AG09319 (cell line): ENCODE data around the gene CYFIP2.

Source experiments
- DNase-seq: peaks from one replicate; pipeline ENCODE4 v3.0.0-alpha.2; 2010; ENCODE audit warnings: low read depth; ENCODE audit errors: extremely low read depth
- TF ChIP-seq, protein P1 (sequence below): IDR thresholded peaks from 2 replicates; pipeline ENCODE4 v1.5.1; 2011; ENCODE audit warnings: low read depth, mild to moderate bottlenecking, inconsistent platforms, low read length, moderate library complexity

The CYFIP2 gene

DNA sequence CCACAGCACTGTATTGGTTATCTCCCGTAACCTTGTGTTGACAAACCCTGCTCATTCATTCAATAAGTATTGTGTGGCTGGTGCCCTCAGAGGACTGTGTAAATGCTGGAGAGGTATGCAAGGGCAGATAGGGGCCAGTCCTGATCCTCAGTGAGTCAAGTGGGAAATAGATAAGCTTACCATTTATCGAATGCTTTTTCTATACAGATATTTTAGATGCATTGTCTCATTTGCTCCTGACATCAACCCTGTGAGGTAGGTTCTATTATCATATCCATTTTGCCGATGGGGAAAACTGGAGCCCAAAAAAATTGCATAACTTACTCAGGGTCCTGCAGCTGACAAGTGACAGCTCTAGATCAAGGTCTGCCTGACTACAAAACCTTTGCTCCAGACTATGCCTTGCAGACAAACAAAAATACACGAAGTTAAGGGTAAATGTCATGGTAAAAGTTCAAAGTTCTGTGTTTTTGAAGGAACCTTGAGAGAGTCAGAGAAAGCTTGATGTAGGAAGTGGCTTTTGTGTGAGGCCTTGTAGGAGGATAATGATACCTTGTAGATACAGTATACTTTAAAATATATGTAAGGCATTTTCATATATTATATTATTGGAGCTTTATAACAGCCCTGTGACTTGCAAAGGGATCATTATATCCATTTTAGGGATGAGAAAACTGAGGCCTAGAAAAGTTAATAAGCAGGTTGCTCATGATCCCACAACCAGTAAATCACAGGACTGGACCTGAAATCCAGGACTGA is 22.7 kb downstream of the CYFIP2 start:
- TF ChIP-seq, protein P1, sequence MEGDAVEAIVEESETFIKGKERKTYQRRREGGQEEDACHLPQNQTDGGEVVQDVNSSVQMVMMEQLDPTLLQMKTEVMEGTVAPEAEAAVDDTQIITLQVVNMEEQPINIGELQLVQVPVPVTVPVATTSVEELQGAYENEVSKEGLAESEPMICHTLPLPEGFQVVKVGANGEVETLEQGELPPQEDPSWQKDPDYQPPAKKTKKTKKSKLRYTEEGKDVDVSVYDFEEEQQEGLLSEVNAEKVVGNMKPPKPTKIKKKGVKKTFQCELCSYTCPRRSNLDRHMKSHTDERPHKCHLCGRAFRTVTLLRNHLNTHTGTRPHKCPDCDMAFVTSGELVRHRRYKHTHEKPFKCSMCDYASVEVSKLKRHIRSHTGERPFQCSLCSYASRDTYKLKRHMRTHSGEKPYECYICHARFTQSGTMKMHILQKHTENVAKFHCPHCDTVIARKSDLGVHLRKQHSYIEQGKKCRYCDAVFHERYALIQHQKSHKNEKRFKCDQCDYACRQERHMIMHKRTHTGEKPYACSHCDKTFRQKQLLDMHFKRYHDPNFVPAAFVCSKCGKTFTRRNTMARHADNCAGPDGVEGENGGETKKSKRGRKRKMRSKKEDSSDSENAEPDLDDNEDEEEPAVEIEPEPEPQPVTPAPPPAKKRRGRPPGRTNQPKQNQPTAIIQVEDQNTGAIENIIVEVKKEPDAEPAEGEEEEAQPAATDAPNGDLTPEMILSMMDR = no peak

DNA sequence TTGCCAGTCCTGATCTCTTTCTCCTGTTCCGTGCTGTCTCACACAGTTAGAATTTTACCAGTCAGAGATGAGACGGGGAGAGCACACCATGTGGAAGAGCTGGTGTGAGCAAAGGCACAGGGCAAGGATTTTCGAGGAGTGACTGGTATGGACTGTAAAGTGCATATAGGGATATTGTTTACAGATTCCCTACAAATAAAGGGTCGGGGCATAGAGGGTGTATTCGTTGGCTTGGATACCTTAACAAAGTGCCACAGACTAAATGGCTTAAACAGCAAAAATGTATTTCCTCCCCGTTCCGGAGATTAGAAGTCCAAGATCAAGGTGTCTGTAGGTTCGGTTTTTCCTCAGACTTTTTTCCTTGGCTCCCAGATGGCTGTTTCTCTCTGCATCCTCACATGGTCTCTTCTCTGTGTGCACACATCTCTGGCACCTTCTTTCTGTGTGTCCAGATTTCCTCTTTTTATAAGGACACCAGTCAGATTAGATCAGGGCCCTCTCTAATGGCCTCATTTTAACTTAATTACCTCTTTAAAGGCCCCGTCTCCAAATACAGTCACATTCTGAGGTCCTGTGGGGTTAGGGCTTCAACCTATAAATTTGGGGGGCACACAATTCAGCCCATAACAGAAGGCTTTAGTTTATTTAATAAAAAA is 23.4 kb downstream of the CYFIP2 start:
- TF ChIP-seq, protein P1 = no peak
- no peak for DNase-seq

More for the DNA sequence above, 22.7 kb downstream of the CYFIP2 start:
- no peak for DNase-seq

DNA sequence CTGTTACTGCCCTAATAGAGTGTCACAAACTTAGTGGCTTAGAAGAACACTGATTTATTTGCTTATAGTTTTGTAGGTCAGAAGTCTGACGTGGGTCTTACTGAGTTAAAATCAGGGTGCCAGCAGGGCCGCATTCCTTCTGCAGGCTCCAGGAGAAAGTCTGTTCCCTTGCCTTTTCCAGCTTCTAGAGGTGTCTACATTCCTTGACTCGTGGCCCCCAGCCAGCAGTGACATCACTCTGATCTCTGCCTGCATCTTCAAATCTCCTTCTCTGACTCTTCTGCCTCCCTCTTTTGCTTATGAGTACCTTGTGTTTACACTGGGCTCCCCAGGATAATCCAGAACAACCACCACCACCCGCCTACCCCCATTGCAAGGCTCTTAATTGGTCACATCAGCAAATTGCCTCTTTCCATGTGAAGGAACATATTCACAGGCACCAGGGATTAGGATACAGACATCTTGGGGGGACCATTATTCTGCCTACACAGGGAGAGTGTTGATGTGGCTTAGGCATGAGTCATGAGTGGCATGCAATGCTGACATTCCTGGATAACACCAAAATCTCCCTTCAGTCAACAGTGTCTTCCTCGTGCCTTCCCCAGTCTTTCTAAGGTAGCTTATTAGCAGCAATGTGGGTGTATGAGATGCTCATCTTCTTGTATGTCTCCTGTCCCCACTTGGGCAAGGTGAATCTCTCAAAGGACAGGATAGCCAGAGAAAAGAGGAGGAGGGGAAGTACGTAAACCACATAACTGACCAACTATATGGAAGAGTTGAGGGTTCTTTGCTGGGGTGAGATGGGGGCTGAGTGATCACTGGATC is 24.4 kb downstream of the CYFIP2 start:
- TF ChIP-seq, protein P1 = no peak
- DNase-seq = no peak

DNA sequence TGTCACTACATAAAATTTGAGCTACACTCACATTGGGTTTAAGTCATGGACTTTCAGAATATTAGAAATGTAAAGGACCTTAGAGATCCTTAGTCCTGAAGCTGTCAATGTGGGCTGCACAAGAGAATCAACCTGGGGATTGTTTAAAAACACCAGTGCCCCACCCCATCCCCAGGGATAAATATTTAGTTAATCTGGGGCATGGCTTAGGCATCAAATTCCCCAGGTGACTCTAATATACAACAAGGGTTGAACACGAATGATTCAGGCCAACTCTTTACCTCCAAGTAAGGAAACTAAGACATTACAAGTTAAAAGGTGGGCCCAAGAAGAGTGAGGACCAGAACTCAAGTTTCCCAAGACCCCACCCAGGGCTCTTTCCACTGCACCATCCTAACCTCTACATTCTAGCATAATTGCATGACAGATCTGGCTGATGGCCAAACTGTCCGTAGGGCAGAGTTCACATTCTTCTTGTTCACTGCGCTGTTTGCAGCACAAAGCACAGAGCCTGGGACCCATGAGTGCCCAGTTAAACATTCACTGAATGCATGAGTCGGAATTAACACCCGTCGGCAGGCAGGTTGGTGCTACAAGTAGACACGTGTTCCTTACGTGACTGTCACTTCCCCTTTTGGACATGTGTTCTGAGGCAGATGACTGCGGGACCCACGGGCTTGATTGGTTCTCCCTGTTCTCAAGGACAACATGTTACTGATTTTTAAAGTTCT is 25.2 kb downstream of the CYFIP2 start:
- TF ChIP-seq, protein P1 = no peak
- DNase-seq = no peak

DNA sequence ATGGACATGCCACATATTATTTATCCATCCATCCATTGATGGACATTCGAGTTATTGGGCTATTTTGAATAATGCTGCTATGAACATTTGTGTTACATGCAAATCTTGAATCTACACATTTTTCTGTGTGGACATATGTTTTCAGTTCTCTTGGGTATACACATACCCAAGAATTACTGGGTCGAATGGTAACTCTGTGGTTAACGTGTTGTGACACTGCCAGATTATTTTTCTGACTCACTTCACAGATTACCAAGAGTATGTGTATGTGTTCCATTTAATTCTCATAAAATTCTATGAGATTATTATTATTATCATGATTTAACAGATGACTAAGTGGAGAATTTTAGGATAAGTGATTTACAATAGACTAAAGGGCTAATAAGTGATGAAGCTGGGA is 26.7 kb downstream of the CYFIP2 start:
- DNase-seq = no peak
- TF ChIP-seq, protein P1 = no peak

DNA sequence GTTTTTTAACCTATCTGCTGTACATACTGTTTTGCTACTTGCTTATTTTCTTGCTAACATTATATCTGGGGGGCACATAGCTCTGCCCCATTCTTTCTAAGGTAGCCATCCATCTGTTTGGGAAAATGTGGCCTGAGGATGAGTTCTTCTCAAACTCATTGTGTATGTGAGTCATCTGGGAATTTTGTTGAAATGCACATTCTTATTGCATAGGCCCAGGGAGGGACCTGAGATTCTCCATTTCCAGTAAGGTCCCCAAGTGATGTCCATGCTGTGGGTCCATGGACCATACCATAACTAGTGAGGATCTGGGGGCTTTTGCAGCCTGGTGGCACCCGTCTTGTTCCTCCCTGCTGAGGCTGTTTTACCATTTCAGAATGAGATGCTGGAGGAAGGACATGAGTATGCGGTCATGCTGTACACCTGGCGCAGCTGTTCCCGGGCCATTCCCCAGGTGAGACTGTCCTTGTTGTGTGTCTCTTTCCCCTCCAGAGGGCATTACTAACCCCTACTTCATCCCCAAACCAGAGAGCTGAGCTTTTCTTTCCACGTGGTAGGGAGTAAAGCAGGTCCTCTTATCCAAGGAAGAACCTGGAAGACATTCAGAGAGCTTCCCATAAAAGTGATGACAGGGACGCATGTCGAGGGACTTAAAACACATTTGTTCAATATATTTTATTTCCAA is 28.6 kb downstream of the CYFIP2 start:
- no peak for DNase-seq
- TF ChIP-seq, protein P1 = no peak
